HEK293T (cell line): ENCODE data around the gene ZCCHC7.

Experiments
- ELF4 ChIP-seq: fragments of 450-650 bp; IDR thresholded peaks from 2 replicates; pipeline ENCODE4 v1.6.1; 2017; ENCODE audit warnings: antibody characterized with exemption
- FOXM1 ChIP-seq: fragments of 450-650 bp; IDR thresholded peaks from 2 replicates; pipeline ENCODE4 v1.6.1; 2017; ENCODE audit warnings: mild to moderate bottlenecking, borderline replicate concordance
- L3MBTL2 ChIP-seq: fragments of 450-650 bp; conservative IDR thresholded peaks from 2 replicates; pipeline ENCODE4 v1.6.1; 2016; ENCODE audit warnings: mild to moderate bottlenecking
- SP1 ChIP-seq: fragments of 450-650 bp; IDR thresholded peaks from 2 replicates; pipeline ENCODE4 v1.6.1; 2017
- TARDBP ChIP-seq: fragments of 450-650 bp; IDR thresholded peaks from 2 replicates; pipeline ENCODE4 v1.6.1; 2016
- ZNF384 ChIP-seq: fragments of 450-650 bp; IDR thresholded peaks from 2 replicates; pipeline ENCODE4 v1.6.1; 2016
- TF ChIP-seq, protein P1 (sequence below): fragments of 450-650 bp; IDR thresholded peaks from 2 replicates; pipeline ENCODE4 v1.6.1; 2016

DNA sequence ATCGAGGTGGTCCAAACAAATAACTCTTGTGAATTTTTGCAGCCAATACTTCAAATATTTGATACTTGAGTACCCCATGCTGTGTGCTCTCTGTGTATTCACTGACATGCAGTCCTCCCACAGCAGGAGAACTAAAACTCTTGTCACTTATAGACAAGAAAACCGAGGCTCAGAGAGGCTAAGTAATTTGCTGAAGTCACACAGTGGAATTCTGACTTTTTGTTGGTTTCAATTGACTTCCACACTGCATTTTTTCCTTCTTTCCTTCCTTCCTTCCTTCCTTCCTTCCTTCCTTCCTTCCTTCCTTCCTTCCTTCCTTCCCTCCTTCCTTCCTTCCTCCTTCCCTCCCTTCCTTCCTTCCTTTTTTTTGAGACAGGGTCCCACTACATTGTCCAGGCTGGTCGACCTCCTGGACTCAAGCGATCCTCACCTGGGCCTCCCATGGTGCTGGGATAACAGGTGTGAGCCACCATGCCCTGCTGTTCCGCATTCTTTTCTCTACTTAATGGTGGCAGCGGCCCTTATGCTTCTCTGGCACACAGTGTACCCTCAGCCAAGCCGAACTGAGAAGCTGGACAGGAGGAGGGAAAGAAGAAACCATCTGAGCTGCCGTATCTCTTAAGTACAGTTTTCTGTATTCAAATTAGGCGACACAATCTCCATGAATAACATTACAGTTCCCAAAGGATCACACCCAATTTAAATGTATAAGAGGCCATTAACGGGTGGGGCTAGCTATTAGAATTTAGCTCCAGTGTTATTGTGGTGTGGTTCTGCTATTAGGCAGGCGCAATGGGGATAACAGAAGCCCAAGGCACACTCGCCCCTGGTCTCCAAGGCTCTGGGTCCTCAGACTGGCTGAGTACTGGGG lies 263.7 kb downstream of the ZCCHC7 start:
- TF ChIP-seq ELF4: no peak
- no peak for TF ChIP-seq SP1
- TF ChIP-seq, protein P1, sequence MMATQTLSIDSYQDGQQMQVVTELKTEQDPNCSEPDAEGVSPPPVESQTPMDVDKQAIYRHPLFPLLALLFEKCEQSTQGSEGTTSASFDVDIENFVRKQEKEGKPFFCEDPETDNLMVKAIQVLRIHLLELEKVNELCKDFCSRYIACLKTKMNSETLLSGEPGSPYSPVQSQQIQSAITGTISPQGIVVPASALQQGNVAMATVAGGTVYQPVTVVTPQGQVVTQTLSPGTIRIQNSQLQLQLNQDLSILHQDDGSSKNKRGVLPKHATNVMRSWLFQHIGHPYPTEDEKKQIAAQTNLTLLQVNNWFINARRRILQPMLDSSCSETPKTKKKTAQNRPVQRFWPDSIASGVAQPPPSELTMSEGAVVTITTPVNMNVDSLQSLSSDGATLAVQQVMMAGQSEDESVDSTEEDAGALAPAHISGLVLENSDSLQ: no peak
- no peak for TF ChIP-seq FOXM1
- no peak for TF ChIP-seq ZNF384
- no peak for TF ChIP-seq L3MBTL2
- TF ChIP-seq TARDBP: no peak
